NCI-H2196 (cell line): ENCODE data around the gene FBXO28.
"Not testable (repeated sequence)": the region's sequence is repeated elsewhere in the genome, so short reads cannot be mapped to it uniquely, and the experiment has no call there.

Experiments
- DNase-seq: peaks from one replicate; lab custom pipeline; 2025; ENCODE audit not compliant: unreplicated experiment; lab: John Stamatoyannopoulos, UW

Gene FBXO28

DNA sequence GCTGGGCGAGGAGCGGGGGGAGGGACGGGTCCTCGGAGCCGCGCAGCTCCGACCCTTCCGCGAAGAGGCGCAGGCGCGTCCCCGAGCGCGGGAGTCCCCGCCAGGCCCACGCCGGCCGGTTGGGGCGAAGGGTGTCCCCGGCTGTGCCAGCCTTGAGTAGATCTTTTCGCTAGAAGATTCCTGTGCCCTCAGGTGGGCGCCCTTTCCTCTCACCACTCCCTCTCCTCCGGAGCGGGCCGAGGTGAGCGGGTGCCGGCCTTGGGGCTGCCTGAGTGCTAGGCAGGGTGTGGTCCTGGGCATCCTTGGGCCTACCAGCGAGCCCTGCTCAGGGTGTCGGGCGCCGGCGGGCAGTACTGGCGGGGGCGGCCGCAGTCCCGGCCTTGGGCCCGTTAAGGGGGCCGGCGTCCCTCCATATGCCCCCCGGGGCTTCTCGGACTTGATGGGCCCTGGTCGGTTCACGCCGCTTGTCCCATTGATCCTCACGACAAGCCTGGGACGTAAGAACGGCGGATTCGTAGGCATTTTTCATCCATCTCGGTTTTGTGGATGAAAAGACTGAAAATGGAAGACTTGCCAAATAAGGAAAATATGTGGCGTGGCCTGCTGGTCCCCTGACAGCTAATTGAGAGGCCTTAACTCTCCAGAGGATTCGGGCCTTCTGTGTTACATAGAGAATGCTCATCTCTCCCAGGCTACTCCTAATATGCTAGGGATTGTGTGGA, 69.8 kb downstream of the FBXO28 start:
- peak; percentile 60 for DNase-seq

DNA sequence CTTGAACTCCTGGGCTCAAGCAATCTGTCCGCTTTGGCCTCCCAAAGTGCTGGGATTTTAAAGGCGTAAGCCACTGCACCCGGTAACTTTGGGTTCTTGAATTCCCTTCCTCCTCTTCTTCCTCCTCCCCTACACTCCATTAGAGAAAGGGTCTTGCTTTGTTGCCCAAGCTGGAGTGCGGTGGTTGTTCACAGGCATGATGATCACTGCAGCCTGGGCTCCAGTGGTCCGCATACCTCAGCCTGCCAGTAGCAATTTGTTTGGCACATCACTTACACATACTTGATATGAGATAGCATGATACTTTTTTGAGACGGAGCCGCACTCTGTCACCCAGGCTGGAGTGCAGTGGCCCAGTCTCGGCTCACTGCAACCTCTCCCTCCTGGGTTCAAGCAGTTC, 71.3 kb downstream of the FBXO28 start:
- DNase-seq = no peak

GRCh38 chr1:224188286-224188685, 74.4 kb downstream of the FBXO28 start:
- no peak for DNase-seq

DNA sequence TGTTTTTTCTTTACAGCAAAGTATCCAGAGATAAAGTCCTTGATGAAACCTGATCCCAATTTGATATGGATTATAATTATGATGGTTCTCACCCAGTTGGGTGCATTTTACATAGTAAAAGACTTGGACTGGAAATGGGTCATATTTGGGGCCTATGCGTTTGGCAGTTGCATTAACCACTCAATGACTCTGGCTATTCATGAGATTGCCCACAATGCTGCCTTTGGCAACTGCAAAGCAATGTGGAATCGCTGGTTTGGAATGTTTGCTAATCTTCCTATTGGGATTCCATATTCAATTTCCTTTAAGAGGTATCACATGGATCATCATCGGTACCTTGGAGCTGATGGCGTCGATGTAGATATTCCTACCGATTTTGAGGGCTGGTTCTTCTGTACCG, 75.7 kb downstream of the FBXO28 start:
- no peak for DNase-seq

DNA sequence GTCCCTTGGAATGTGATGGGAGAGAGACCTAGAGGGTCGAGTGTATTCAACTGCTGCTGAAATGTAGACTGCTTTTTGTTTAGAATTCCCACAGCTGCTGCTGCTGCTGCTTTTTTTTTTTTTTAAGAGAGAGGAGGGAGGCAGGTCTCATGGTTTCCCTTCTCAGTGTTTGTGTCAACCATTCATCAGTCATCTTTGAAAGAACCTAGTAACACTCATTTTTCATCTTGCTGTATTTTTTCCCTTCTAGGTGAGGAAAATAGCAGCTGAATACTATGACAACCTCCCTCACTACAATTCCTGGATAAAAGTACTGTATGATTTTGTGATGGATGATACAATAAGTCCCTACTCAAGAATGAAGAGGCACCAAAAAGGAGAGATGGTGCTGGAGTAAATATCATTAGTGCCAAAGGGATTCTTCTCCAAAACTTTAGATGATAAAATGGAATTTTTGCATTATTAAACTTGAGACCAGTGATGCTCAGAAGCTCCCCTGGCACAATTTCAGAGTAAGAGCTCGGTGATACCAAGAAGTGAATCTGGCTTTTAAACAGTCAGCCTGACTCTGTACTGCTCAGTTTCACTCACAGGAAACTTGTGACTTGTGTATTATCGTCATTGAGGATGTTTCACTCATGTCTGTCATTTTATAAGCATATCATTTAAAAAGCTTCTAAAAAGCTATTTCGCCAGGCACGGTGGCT, 78.3 kb downstream of the FBXO28 start:
- DNase-seq = no peak

DNA sequence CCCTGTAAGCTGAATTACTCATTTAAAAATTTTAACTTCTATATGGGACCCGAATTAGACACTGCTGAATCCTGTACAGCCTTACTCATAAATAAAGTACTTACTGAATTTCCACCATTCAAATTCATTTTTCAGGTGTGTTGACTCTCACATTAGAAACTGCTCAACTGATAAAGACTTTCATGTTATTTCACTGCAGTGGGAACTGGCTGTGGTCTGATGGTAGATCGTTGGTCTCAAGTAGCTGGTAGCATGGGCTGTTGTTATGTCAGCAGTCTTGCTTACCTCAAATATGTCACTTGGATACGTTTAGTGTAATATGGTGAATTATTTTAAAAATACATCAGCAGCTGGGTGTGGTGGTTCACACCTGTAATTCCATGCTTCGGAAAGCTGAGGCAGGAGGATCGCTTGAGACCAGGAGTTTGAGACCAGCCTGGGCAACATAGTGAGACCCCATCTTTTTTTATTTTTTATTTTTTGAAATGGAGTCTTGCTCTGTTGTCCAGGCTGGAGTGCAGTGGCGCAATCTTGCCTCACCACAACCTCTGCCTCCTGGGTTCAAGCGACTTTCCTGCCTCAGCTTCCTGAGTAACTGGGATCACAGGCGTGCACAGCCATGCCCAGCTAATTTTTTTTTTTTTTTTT, 79.5 kb downstream of the FBXO28 start:
- no peak for DNase-seq

- DNase-seq = no peak
Measured at GRCh38 chr1:224196813-224197600, 83.1 kb downstream of the FBXO28 start.

DNA sequence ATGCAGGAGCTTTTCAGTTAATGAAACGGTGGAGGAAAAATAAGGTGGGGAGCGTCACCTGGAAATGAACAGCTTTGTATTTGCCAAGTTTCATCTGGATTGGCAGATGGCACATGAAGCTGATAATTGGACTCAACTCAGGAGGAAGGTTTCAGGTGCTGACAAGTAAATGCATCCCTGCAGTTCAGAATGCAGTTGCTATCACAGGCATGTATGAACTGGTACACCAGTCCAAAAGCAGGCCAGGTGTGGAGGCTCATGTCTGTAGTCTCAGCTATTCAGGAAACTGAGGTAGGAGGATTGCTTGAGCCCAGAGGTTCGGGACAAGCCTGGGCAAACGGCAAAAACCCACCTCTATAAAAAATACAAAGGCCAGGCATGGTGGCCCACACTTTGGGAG, 84.7 kb downstream of the FBXO28 start:
- DNase-seq = no peak

- DNase-seq = no peak
Measured at GRCh38 chr1:224199679-224200078, 85.8 kb downstream of the FBXO28 start.

GRCh38 chr1:224201383-224201782, 87.5 kb downstream of the FBXO28 start:
- DNase-seq = no peak

DNA sequence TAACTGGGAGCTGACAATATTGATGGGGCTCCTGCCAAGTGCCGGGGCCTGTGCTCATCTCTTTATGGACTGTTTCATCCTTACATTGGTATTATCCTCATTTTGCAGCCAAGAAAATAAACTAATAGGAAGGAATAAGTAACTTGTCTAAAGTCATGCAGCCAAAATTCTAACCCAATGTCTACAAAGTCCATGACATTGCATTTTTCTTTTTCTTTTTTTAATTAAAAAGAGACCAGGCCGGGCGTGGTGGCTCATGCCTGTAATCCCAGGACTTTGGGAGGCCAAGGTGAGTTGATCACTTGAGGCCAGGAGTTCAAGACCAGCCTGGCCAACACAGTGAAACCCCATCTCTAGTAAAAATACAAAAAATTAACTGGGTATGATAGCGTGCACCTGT, 87.9 kb downstream of the FBXO28 start:
- DNase-seq = no peak

DNA sequence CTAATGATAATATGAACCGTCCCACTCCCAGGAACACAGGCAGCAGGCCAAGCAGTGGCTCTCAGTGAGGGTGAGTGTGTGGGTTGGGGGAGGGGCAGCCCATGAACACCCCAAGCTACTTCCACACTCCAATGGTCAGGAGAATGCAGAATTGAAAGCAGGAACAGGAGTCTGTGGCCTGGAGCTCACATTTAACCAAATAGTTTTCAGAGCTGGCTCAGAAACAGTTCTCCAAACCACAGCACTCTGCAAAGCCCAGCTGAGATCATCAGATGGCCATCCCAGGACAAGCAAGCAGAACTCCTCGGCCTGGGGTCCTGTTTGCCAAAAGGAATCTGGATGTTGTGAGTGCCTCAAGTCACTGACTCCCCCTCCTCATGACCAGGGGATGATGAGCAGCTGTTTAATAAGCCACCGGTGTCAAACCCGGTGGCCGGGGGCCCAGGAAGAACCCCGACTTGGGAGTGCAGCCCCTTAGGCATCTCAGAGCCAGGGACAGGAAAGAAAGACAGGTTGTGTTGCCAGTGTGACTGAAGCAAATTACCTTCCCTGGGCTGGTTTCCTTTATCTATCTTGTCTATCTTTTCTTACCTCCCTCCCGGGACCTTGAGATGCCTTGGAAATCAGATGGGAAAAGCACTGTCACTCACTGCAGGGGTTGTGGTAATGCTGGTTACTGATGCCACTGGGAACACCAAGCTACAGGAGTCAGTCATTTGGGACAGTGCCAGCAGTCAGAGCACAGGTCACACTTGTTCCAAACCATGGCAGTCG, 89.5 kb downstream of the FBXO28 start:
- no peak for DNase-seq

- DNase-seq = no peak
Measured at GRCh38 chr1:224205438-224205840, 91.5 kb downstream of the FBXO28 start.

GRCh38 chr1:224205931-224206538, 92.1 kb downstream of the FBXO28 start:
- DNase-seq = not testable (repeated sequence)

DNA sequence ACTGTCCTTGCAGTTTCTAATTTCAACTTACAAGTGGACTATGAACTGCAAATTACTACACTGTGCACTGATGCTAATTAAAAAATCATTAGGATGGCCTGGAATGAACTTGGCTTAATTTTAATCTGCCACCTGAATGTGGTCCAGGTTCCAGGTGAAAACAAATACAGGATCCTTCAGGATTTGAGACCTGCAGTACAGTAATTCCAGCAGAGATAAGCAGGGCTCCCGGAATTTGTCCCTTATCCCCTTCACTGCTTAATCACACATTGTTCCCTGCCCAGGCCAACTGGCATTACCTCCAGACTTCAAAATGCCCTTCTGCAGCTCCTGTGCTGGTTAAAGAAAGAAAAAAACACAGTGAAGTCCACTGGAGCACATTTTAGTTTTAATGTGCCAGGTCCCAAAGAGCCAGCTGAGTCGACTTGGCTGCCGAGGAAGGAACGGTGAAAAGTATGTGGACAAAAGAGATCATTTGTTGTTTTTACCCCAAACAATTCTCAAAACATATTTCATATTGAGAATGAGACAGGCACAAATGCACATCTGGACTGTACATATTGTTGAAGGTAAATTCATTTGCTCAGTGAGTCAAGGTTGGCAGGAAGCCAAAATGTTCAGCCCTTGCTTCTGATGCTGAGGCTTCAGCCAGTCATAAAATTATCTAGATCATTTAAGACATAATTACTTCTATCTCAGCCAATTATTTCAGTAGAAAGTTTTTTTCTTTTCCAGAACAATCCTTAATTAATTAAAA, 97.5 kb downstream of the FBXO28 start:
- DNase-seq = peak; percentile 75
